BJ (cell line): ENCODE data around the gene RNF115. TPM values are rescaled to one million over a fixed set of nuclear protein-coding genes. Genes with fewer than 3 reads are reported as not detected.

ENCODE experiments used
- CTCF ChIA-PET: fragments of 350-600 bp; formaldehyde crosslinking; extraction: SDS; loops from one replicate; lab custom pipeline; 2021; ENCODE audit warnings: antibody characterized with exemption, inconsistent platforms; lab: Yijun Ruan, JAX
- POLR2A ChIA-PET: fragments of 300-600 bp; sonication (Branson Sonifier 250); formaldehyde crosslinking; extraction: SDS; loops from one replicate; lab custom pipeline; 2021; ENCODE audit warnings: antibody characterized with exemption; lab: Charles Lee
- DNase-seq: peaks from one replicate; pipeline ENCODE4 v3.0.0-alpha.2; 2011; ENCODE audit warnings: low read depth
- H3K27me3 ChIP-seq: 2 replicates; pipeline ENCODE4 v1.6.0; 2011; ENCODE audit warnings: low read length; ENCODE audit not compliant: control insufficient read depth, insufficient read depth
- H3K36me3 ChIP-seq: 2 replicates; pipeline ENCODE4 v1.5.1; 2011; ENCODE audit warnings: low read length; ENCODE audit not compliant: control insufficient read depth, insufficient read depth
- H3K4me3 ChIP-seq: 2 replicates; pipeline ENCODE4 v1.5.1; 2011; ENCODE audit warnings: low read depth, mild to moderate bottlenecking, control low read depth, low read length
- CTCF ChIP-seq: IDR thresholded peaks from 2 replicates; pipeline ENCODE4 v1.5.1; 2011; ENCODE audit warnings: low read depth, mild to moderate bottlenecking, control low read depth, inconsistent platforms, low read length, moderate library complexity; ENCODE audit not compliant: insufficient read depth
- polyA plus RNA-seq: library from polyadenylated mRNA; depleted of rRNA; stranded (reverse); fragments of >200 nt; gene quantifications from 2 replicates; pipeline ENCODE4 v1.2.3, GENCODE V29; 2011

Gene RNF115
- polyA plus RNA-seq, 1 experiment = 13.4 TPM

- Histone ChIP-seq H3K4me3 (no peak overlapping the region), H3K36me3 (peaks cover 3% of the 10 kb centered on the region), H3K27me3 (no peaks in the 10 kb centered on the region)
- ChIA-PET CTCF (interaction anchor here (2.1 kb wide), 2 partner anchors 10 to 29 kb away, joined by 5 to 7 read pairs; no protein-coding TSS in a partner anchor), POLR2A (no interaction called here)
- TF ChIP-seq CTCF = no peak
- no peak for DNase-seq
Measured at GRCh38 chr1:145750426-145750825, 73.5 kb downstream of the RNF115 start.

GRCh38 chr1:145747398-145748247 lies 76.3 kb downstream of the RNF115 start:
- CTCF ChIA-PET = interaction anchor here (0.6 to 1.6 kb wide), 2 partner anchors 11 to 100 kb away, joined by 3 read pairs; no protein-coding TSS in a partner anchor
- no peak for TF ChIP-seq CTCF
- Histone ChIP-seq H3K4me3 (no peak overlapping the region), H3K27me3 (no peaks in the 10 kb centered on the region), H3K36me3 (peaks cover 5% of the 10 kb centered on the region)
- no peak for DNase-seq
- POLR2A ChIA-PET = no interaction called here

DNA sequence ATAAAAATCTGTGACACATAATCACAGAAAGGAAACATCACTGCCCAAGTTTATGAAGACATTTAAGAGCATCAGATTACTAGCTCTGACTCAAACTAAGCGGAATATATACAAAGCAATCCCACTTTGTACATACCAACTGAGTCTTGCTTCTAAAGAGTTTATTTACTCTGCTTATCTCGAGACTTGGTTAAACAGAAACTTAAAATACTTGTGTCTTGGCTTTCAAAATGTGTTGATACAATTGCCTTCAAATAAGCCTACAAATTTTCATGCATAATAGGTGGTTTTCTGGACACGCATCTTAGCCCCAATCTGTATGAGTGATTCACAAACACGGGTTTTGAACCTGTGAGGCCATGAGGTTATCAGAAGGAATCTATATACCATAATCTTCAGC lies 83.6 kb downstream of the RNF115 start:
- peak; percentile 54 for DNase-seq
- Histone ChIP-seq H3K27me3 (no peaks in the 10 kb centered on the region), H3K4me3 (no peak overlapping the region), H3K36me3 (peaks cover 4% of the 10 kb centered on the region)
- ChIA-PET CTCF (interaction anchor here (1.3 to 2.3 kb wide), 3 partner anchors 11 to 20 kb away, joined by 6 to 10 read pairs (median 7); no protein-coding TSS in a partner anchor), POLR2A (no interaction called here)
- TF ChIP-seq CTCF = no peak

DNA sequence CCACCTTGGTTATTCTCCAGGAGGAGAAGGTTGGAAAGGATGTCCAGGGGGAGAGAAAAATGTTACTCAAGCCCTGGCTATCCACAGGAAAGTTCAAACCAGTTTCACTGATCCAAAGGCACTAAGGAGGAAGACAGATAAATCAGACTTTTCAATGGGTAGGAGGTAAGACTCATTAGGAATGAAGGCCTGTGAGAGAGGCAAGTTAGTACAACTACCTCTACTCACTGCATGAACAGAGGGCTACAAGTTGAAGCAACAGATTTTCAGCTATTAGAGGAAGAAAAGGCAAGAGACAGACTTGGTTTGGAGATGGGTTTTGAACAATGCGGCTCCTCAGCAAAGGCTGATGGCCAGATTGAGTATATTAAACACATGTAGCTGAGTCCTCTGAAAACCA lies 87.7 kb downstream of the RNF115 start:
- H3K36me3 ChIP-seq = 0 out of 2 replicates have a peak, but pooled peaks cover under 1% of the 10 kb centered on the region
- no peaks in the 10 kb centered on the region for H3K27me3 ChIP-seq
- ChIA-PET CTCF (interaction anchor here (1.1 kb wide), 1 partner anchor 16 kb away, joined by 4 read pairs; no protein-coding TSS in a partner anchor), POLR2A (no interaction called here)
- TF ChIP-seq CTCF = no peak
- no peak overlapping the region for H3K4me3 ChIP-seq
- DNase-seq = no peak

DNA sequence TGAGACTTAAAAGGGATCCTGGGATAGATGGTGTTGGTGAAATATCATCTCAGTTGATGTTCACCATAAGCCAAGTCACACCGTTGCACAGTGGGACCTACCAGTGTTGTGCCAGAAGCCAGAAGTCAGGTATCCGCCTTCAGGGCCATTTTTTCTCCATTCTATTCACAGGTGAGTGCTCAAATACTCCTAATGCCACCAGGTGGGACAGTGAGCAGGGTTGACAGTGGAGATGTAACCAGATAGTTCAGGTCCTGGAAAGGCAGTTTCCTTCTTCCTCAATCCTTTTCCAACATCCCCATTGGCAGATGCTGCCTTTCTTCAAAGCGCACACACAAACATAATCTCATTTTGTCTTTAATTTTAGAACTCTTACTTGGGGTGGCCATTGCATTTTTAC lies 93.0 kb downstream of the RNF115 start:
- Histone ChIP-seq H3K36me3 (no peaks in the 10 kb centered on the region), H3K27me3 (no peaks in the 10 kb centered on the region), H3K4me3 (no peak overlapping the region)
- no peak for DNase-seq
- ChIA-PET POLR2A (no interaction called here), CTCF (interaction anchor here (1.6 to 2.9 kb wide), 2 partner anchors 10 to 115 kb away, joined by 3 to 13 read pairs; partner anchors contain the start of gene NUDT17)
- no peak for TF ChIP-seq CTCF
